Heart right ventricle (tissue), 16 donors: Measurements from ENCODE around the gene CD86. TPM values are rescaled to one million over a fixed set of nuclear protein-coding genes. Genes with fewer than 3 reads are reported as not detected.

Source experiments
- ATAC-seq, 8 donors: fragments of 200-7000 bp; cut with Tn5 transposase; one replicate each; pipeline ENCODE4 v1.9.1; 2020; ENCODE audit warnings: mild to moderate bottlenecking in 8 of 8, moderate library complexity in 8 of 8, moderate number of reproducible peaks in 1 of 8
- DNase-seq, 2 donors: peaks; one replicate each; pipeline ENCODE4 v3.0.0-alpha.2; 2020
- H3K27ac ChIP-seq, 10 donors: fragments of 200-600 bp; sonication (generic) in 2 of 10; one replicate each; pipeline versions ENCODE4 v1.5.0 to v1.8.0; 2020 to 2022; ENCODE audit warnings: mild to moderate bottlenecking in 3 of 10
- H3K27me3 ChIP-seq, 7 donors: fragments of 200-600 bp; one replicate each; pipeline ENCODE4 v1.8.0; 2021 to 2022; ENCODE audit warnings: mild to moderate bottlenecking in 2 of 7
- H3K36me3 ChIP-seq, 9 donors: fragments of 200-600 bp; sonication (generic) in 1 of 9; one replicate each; pipeline versions ENCODE4 v1.5.0 to v1.8.0; 2020 to 2022; ENCODE audit warnings: mild to moderate bottlenecking in 2 of 9
- H3K4me1 ChIP-seq, 9 donors: fragments of 200-600 bp; sonication (generic) in 1 of 9; one replicate each; pipeline versions ENCODE4 v1.5.0 to v1.8.0; 2020 to 2022; ENCODE audit warnings: mild to moderate bottlenecking in 4 of 9
- H3K4me3 ChIP-seq, 10 donors: fragments of 200-600 bp; sonication (generic) in 2 of 10; one replicate each; pipeline versions ENCODE4 v1.5.0 to v1.8.0; 2020 to 2022; ENCODE audit warnings: mild to moderate bottlenecking in 7 of 10, moderate library complexity in 2 of 10
- H3K9me3 ChIP-seq, 11 donors: fragments of 200-600 bp in 10 of 11; sonication (generic) in 2 of 11; one replicate each; pipeline versions ENCODE4 v1.5.0 to v1.8.0; 2013 to 2022; ENCODE audit warnings: mild to moderate bottlenecking in 2 of 11, control low read depth in 1 of 11, moderate library complexity in 1 of 11
- CTCF ChIP-seq, 9 donors: fragments of 200-600 bp; sonication (generic) in 2 of 9; IDR thresholded peaks; one replicate each; pipeline versions ENCODE4 v1.5.0 to v1.8.0; 2021 to 2022; ENCODE audit warnings: antibody characterized with exemption in 9 of 9, mild to moderate bottlenecking in 5 of 9, moderate library complexity in 1 of 9
- WGBS, 2 donors: extraction: QIAGEN DNeasy Blood & Tissue Kit; methylation state at CpG; one replicate each; pipeline ENCODE4 v1.1.7; 2013; ENCODE audit warnings: inconsistent platforms in 1 of 2; 5-methylcytosine and 5-hydroxymethylcytosine counted together
- intact Hi-C, 10 donors: fragments of 100-400 bp; cut with DNase I; formaldehyde crosslinking; loops; one replicate each; pipeline versions ENCODE4 v1.11.1 to v1.14.2; 2022
- polyA plus RNA-seq, 2 donors: library from polyadenylated mRNA; stranded (reverse); fragments of 200-250 nt; gene quantifications; one replicate each; pipeline ENCODE4 v1.2.3, GENCODE V29; 2013
- total RNA-seq, 10 donors: library from RNA; stranded (reverse); fragmentation: NEBNext Ultra II Directional in 3 of 10; extraction: Animal tissue kit (Norgen Biotek cat#: 25700) in 3 of 10; gene quantifications; one replicate each; pipeline versions ENCODE4 v1.2.1 to v1.2.4, GENCODE V29; 2021 to 2023
- donor health status: Arrhythmogenic right ventricular cardiomyopathy.
- donor health status: ischemic (EF 13 %, LVEDD 7.1; RV severe dilation, severe dysfunction).
- donor health status: healthy with polysubstance abuse.
- donor health status: DM: no; HTN: yes; CAD: no.
- donor health status: DM: no; HTN: no; CAD: no.
- donor health status: ischemic (EF 25% LVEDD 6.9; RV normal size, moderate dysfunction).
- donor health status: ischemic (EF 25% LVEDD 5.7; RV mildly dilated, moderate dysfunction).
- donor health status: healthy.
- donor health status: DM: yes; HTN: yes; CAD: no.
- donor health status: Ischemic cardiomyopathy.
- donor health status: ischemic (EF 35%, LVEDD 5.7; RV mildly dilated, moderate dysfunction).
- donor health status: nonischemic (EF 11% LVEDD 7.7; RV severe dilation, severe dysfunction).
- donor health status: DM: yes; HTN: yes; CAD: no.
- donor health status: PGD.
- donor health status: ischemic (EF 29% LVEDD 5.4; RV normal size, mild dysfunction).
- donor health status: nonischemic (EF 23%, LVEDD 6.1; RV moderate dilation, normal function).

CD86 gene
- total and polyA plus RNA-seq, 12 donors: 0.64 to 14.7 (median 1.4) TPM

GRCh38 chr3:122011396-122011795, 43.8 kb upstream of the CD86 start:
- H3K4me1 ChIP-seq: no peaks in the 10 kb centered on the region
- no peak for ATAC-seq
- H3K9me3 ChIP-seq: peaks cover 0 to 7% (median 0%) of the 10 kb centered on the region in 11 donors
- WGBS, 2 donors: 28 to 36% methylated on average over 4 of the region's 4 CpGs
- peaks cover 0 to 17% (median 0%) of the 10 kb centered on the region in 7 donors for H3K27me3 ChIP-seq
- no peak overlapping the region for H3K27ac ChIP-seq
- H3K4me3 ChIP-seq: no peak overlapping the region
- intact Hi-C loops: no loop called here
- TF ChIP-seq CTCF (IDR thresholded peaks at IDR 0.05): no peak
- H3K36me3 ChIP-seq: no peaks in the 10 kb centered on the region
- no peak for DNase-seq

GRCh38 chr3:122012821-122013220, 42.3 kb upstream of the CD86 start:
- WGBS, 2 donors: 60 to 81% methylated on average over 1 of the region's 1 CpG
- TF ChIP-seq CTCF (IDR thresholded peaks at IDR 0.05): no peak

GRCh38 chr3:122013448-122013925, 41.7 kb upstream of the CD86 start:
- Histone ChIP-seq H3K36me3 (no peaks in the 10 kb centered on the region), H3K4me1 (no peaks in the 10 kb centered on the region), H3K4me3 (no peak overlapping the region), H3K9me3 (peaks cover 0 to 7% (median 0%) of the 10 kb centered on the region in 11 donors), H3K27me3 (peaks cover 0 to 19% (median 0%) of the 10 kb centered on the region in 7 donors), H3K27ac (no peak overlapping the region)
- ATAC-seq: no peak
- no peak for DNase-seq
- TF ChIP-seq CTCF (IDR thresholded peaks at IDR 0.05): no peak
- WGBS, 2 donors: 65 to 68% methylated on average over 5 of the region's 5 CpGs
- intact Hi-C loops: no loop called here

More at GRCh38 chr3:122012821-122013220, 42.3 kb upstream of the CD86 start:
- DNase-seq (no peak), ATAC-seq (no peak)
- Histone ChIP-seq H3K36me3 (no peaks in the 10 kb centered on the region), H3K9me3 (peaks cover 0 to 7% (median 0%) of the 10 kb centered on the region in 11 donors), H3K27ac (no peak overlapping the region), H3K27me3 (peaks cover 0 to 19% (median 0%) of the 10 kb centered on the region in 7 donors), H3K4me1 (no peaks in the 10 kb centered on the region), H3K4me3 (no peak overlapping the region)
- intact Hi-C loops: no loop called here

GRCh38 chr3:122014741-122015140, 40.4 kb upstream of the CD86 start:
- WGBS, 2 donors: 78 to 91% methylated on average over 1 of the region's 1 CpG
- no peaks in the 10 kb centered on the region for H3K4me1 ChIP-seq
- no peak overlapping the region for H3K27ac ChIP-seq
- H3K27me3 ChIP-seq: peaks cover 0 to 16% (median 0%) of the 10 kb centered on the region in 7 donors
- peaks cover 0 to 7% (median 0%) of the 10 kb centered on the region in 11 donors for H3K9me3 ChIP-seq
- no peak for TF ChIP-seq CTCF (IDR thresholded peaks at IDR 0.05)
- no peak overlapping the region for H3K4me3 ChIP-seq
- H3K36me3 ChIP-seq: no peaks in the 10 kb centered on the region
- intact Hi-C loops: no loop called here
- DNase-seq (no peak), ATAC-seq (no peak)
